Suprapubic skin (tissue), 4 donors: ENCODE data around the gene MRPS18A.

Experiments
- EP300 ChIP-seq: sonication (generic); formaldehyde crosslinking; IDR thresholded peaks from one replicate; pipeline ENCODE4 v1.6.1; 2017; ENCODE audit warnings: antibody characterized with exemption
- POLR2A ChIP-seq, 2 donors: fragments of 450-650 bp; IDR thresholded peaks; one replicate each; pipeline ENCODE4 v1.6.1; 2017; ENCODE audit warnings: antibody characterized with exemption in 2 of 2, mild to moderate bottlenecking in 2 of 2, moderate library complexity in 2 of 2
- POLR2AphosphoS5 ChIP-seq, 3 donors: sonication (generic); formaldehyde crosslinking; IDR thresholded peaks; one replicate each; pipeline ENCODE4 v1.6.1; 2017; ENCODE audit warnings: antibody characterized with exemption in 3 of 3
- TF ChIP-seq, protein P1 (sequence below), 2 donors: fragments of 200-600 bp in 1 of 2; fragments of 450-650 bp in 1 of 2; sonication (generic) in 1 of 2; IDR thresholded peaks; one replicate each; pipeline ENCODE4 v1.5.1; 2016 to 2019; ENCODE audit warnings: antibody characterized with exemption in 2 of 2, mild to moderate bottlenecking in 1 of 2, moderate library complexity in 1 of 2

GRCh38 chr6:43724354-43724753 is 36.8 kb upstream of the MRPS18A start:
- TF ChIP-seq, protein P1, sequence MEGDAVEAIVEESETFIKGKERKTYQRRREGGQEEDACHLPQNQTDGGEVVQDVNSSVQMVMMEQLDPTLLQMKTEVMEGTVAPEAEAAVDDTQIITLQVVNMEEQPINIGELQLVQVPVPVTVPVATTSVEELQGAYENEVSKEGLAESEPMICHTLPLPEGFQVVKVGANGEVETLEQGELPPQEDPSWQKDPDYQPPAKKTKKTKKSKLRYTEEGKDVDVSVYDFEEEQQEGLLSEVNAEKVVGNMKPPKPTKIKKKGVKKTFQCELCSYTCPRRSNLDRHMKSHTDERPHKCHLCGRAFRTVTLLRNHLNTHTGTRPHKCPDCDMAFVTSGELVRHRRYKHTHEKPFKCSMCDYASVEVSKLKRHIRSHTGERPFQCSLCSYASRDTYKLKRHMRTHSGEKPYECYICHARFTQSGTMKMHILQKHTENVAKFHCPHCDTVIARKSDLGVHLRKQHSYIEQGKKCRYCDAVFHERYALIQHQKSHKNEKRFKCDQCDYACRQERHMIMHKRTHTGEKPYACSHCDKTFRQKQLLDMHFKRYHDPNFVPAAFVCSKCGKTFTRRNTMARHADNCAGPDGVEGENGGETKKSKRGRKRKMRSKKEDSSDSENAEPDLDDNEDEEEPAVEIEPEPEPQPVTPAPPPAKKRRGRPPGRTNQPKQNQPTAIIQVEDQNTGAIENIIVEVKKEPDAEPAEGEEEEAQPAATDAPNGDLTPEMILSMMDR (IDR thresholded peaks at IDR 0.05): no peak
- no peak for TF ChIP-seq POLR2A (IDR thresholded peaks at IDR 0.05)
- no peak for TF ChIP-seq POLR2AphosphoS5 (IDR thresholded peaks at IDR 0.05)
- no peak for TF ChIP-seq EP300
